GM11168 (cell line): Measurements from ENCODE around the gene GHR.
"Not testable (repeated sequence)": the region's sequence is repeated elsewhere in the genome, so short reads cannot be mapped to it uniquely, and the experiment has no call there.

Experiments used
- in situ Hi-C: fragments of 300-500 bp; cut with MboI; formaldehyde crosslinking; loops from one replicate; pipeline ENCODE4 v1.12.0; 2022; ENCODE audit warnings: low sequenced_read_pairs; ENCODE audit not compliant: unreplicated experiment

GHR gene

GRCh38 chr5:42561656-42562055 is 138.4 kb downstream of the GHR start:
- in situ Hi-C loops, result loop anchor here (25.0 kb wide), 1 partner anchor 851 kb away; the partner anchor contains the start of gene CCL28

DNA sequence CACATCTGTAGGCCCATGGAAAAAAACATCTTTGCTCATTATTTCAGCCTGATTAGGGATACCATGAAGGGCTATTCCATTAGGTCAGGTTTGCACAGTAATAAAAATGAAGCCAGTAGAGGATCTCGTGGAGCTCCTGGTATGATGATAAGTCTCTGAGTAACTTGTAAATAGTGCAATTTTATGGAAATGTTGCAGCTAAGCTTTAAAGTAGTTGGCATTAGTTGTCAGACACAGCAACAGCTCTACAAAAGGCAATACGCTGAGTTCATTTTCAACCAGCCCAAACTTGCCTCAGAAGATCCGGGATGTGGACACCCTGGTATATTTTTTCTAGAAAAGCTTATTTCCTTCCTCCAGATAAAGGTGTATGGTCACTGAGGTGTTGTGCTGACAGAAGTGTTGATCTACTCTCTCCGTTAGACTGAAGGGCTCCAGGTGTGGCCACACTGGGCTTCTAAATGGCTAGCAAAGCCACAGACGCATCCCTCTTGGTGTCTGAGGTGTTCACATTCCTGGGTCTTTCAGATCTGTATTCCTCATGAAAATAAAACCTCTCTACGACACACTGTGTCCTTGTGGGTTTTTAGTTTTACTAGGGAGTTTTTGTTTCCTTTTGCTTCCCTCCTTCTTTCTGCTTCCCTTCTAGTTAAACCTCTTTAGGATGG is 141.6 kb downstream of the GHR start:
- in situ Hi-C loops, result loop anchor here (25.0 kb wide), 1 partner anchor 847 kb away; the partner anchor contains the start of gene CCL28

GRCh38 chr5:42566652-42567295 is 143.5 kb downstream of the GHR start:
- in situ Hi-C loops, result loop anchor here (25.0 kb wide), 1 partner anchor 846 kb away; the partner anchor contains the start of gene CCL28

DNA sequence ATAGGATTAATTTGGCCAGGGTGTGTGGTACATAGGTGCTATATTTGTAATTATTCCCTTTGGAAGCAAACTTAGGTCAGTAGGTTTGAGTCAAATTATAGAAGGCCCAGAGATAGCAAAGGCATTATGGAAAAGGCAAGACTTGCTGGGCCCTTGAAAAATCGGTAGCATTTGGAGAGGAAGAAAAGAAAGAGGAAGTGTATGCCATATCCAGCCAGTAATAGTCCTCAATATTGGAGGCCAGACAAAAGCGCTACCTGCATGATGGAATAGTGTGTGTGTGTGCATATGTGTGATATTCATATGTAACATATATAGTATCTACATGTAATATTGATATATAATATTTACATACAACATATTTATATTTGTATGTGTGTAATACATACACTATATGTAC is 146.1 kb downstream of the GHR start:
- in situ Hi-C loops, result loop anchor here (25.0 kb wide), 1 partner anchor 843 kb away; the partner anchor contains the start of gene CCL28

DNA sequence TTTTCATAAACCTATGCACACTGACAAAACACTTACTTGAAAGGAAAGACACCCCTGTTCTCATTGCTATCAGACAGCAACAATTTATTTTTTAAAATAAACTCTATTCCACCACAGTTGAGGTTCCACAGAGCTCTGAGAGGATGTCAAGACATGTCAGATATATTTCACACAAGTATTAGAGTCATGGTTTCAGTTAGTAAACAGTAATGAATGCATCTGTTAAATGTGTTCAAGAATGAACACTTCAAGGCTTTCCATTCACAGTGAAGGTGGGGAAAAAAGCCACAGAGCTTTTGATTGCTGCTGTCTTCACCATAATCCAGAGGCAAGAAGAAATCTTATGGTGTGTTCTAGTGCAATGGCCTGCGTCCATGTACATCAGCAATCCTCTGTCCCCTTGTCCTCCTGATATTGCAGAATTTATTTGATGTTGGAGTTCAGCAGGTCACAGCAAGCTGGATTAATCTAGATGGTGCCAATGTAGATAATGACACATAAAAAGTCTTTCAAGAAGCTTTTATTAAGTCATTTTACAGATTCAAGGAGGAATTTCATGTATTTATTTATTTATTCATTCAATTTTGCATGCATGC is 146.8 kb downstream of the GHR start:
- in situ Hi-C loops, result loop anchor here (25.0 kb wide), 1 partner anchor 842 kb away; the partner anchor contains the start of gene CCL28

- in situ Hi-C loops, result loop anchor here (25.0 kb wide), 1 partner anchor 841 kb away; the partner anchor contains the start of gene CCL28
Observed at GRCh38 chr5:42570966-42571960, 148.0 kb downstream of the GHR start.

GRCh38 chr5:42572313-42572712 is 149.1 kb downstream of the GHR start:
- in situ Hi-C loops, result loop anchor here (25.0 kb wide), 1 partner anchor 840 kb away; the partner anchor contains the start of gene CCL28

GRCh38 chr5:42573386-42573785 is 150.1 kb downstream of the GHR start:
- in situ Hi-C loops, result loop anchor here (25.0 kb wide), 1 partner anchor 839 kb away; the partner anchor contains the start of gene CCL28

GRCh38 chr5:42575914-42576313 is 152.7 kb downstream of the GHR start:
- in situ Hi-C loops, result not testable (repeated sequence)

- in situ Hi-C loops, result not testable (repeated sequence)
Observed at GRCh38 chr5:42578901-42579300, 155.7 kb downstream of the GHR start.

DNA sequence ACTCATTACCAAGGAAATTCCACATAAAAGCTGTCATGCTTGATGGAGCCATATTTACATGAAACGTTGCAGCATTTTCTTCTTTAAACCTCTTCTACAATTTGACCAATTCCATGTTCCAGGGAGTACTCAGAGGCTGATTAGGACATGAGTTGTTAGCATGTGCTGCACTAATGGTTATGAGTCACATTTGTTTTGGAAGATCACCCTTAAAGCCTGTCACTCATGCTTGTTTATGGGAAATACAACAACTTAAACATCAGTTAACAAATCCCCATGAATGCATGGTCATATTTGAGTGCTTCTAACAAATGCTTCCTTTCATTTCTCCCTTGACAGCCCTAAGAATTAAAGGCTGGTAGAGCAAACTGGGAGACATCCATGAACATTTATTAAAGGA is 156.1 kb downstream of the GHR start:
- in situ Hi-C loops, result no loop called here

DNA sequence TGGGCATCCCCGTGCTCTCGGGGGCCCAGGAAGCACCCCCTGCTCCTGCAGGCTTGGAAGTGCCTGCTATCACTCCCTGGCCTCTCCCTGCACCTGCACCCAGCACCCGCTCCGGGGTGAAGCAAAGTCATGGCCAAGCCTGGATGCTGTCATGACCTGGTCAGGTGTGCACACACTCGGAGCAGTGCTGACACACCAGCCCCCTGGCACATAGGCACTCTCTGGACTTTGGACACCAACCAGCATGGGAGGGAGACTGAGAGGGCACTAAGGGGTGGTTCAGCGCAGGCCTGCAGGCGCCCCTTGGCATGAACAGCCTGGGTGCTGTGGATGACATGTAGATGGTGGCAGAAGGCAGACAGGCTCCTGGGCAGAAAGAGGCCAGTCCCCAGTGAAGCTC is 158.6 kb downstream of the GHR start:
- in situ Hi-C loops, result no loop called here

- in situ Hi-C loops, result no loop called here
Observed at GRCh38 chr5:42582723-42583122, 159.5 kb downstream of the GHR start.

- in situ Hi-C loops, result no loop called here
Observed at GRCh38 chr5:42583322-42583721, 160.1 kb downstream of the GHR start.

DNA sequence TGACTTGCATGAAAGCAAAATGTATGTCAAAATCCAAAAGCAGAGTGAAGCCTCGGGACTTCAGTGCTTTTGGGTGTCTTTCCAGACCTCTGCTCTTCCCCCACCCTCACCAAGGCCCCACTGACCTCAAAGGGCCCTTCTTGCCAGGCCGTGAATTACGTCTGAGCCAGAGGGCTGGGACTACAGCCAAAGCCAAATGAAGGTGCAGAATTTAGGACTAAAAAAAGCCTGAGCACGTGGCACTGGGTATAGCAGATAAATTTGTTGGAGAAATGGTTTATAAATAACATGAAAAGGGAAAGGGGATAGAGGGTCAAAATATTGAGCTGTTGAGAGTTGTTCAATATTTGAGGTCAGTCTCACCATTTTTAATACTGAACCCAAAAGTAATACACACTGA is 163.4 kb downstream of the GHR start:
- in situ Hi-C loops, result no loop called here

GRCh38 chr5:42587096-42587723 is 164.0 kb downstream of the GHR start:
- in situ Hi-C loops, result no loop called here

DNA sequence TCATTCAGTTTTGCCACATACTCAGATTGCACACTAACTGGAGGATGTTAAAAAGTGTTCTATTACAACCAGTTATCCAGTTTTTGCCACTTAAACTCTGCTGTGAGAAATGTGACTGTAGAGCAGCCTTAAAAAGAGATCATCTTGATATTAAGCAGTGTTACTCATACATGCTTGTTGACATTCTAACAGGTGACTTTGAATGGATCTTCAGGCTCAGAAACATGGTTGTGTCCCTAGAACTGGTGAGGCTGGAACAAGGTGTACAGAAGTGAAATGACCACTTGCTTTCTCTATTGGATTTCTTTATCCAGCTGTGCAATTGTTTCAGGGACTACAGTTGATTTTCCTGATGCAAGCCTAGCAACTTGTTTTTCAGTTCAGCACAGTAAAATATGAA is 167.3 kb downstream of the GHR start:
- in situ Hi-C loops, result no loop called here

GRCh38 chr5:42591015-42591414 is 167.8 kb downstream of the GHR start:
- in situ Hi-C loops, result no loop called here

DNA sequence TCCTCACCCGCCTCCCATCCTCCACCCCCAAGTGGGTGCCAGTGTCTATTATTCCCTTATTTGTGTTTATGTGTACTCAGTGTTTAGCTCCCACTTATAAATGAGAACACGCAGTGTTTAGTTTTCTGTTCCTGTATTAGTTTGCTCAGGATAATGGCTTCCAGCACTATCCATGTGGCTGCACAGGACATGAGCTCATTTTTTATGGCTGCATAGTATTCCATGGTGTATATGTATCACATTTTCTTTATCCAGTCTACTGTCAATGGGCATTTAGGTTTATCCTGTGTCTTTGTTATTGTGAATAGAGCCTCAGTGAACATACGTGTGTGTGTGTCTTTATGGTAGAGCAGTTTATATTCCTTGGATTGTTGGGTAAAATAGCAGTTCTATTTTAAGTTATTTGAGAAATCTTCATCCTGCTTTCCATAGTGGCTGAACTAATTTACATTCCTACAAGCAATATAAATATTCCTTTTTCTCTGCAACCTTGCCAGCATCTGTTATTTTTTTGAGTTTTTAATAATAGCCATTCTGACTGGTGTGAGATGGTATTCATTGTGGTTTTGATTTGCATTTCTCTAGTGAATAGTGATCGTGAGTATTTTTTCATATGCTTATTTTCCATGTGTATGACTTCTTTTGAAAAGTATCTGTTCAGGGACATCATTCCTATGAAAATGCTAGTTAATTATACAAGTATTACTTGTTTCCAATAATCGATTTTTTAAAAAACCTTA is 169.3 kb downstream of the GHR start:
- in situ Hi-C loops, result no loop called here
